ENCODE results near the gene TEKT2.

The TEKT2 gene

DNA sequence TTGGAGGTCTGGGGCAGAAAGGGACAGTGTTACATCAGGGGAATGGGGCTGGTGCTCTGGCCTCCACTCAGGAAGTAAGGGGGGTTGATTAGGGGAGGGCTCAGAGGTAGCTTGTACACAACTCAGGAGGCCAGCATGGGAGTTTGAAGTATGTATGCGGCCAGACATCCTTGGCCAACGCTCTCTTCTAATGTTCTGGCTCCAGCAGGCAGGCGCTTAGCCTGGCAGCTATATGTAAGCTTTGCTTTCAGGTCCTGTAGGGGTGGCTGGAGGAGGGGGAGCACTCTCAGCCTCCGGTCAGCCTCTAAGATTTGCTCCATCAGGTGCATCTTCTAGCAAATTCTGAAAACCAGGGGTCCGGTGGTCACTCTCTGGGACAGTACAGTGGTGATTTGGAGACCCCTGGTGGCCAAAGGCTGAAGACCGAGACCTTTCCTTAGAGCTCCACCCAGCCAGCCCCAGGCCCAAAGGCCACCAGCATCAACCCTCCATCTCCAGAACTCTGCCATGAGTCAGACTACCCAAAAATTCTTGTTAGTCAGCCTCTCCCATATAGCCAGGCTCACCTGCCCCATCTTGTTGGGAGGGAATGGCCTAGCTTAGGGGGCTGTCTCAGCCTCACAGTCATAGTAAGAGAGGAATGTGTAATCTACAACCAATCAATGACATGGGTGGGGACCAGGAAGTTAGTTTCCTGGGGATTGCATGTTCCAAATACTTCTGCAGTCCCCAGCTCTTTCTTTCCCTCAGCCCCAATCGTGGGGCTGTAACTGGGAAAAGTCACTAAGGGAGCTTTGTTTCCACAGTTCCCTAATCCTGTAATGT lies 50.8 kb downstream of the TEKT2 start:
- DNase-seq, result no peak

DNA sequence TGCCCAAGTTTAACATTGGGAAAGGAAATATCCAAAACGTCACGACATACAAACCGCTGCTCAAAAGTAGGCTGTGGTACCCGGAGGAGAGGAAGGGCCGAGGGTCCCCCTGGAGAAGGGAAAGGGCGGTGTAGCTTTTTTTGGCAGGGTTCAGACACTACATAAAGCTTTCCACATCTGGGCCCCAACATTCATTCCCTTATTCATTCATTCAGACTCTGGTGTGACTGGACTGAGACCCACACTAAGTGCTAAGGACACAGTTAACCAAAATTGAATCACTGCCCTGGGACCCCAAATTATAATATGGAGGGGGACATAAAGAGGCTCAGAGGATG lies 51.4 kb downstream of the TEKT2 start:
- DNase-seq, result no peak

- no peak for DNase-seq
Observed at GRCh38 chr1:36135796-36136195, 51.9 kb downstream of the TEKT2 start.

DNA sequence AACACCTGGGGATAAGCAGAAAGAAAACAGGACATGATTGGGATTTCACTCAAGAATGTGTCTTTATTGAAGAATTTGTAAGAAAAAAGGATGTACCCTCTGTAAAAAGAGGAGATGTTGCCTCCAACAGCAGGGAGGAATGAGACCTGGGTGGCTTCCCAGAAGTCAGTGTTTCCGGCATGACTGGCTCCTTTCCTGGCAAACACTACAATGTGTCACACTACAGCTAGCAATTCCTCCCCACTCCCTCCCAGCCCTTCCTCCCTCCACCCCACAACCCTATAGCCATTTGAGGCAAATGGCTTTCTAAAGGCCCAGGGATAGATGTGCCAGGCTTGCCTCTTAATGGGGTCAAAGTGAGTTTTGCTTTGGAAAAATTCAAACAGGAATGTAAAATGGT lies 52.6 kb downstream of the TEKT2 start:
- no peak for DNase-seq

- no peak for DNase-seq
Observed at GRCh38 chr1:36137226-36137625, 53.3 kb downstream of the TEKT2 start.

- no peak for DNase-seq
Observed at GRCh38 chr1:36137776-36138175, 53.9 kb downstream of the TEKT2 start.

All from activated CD4-positive, alpha-beta T cell treated with anti-CD3 and anti-CD28 coated beads for 1 hour (primary cell).